Measurements from ENCODE around the gene ZBED1.
"Not testable (repeated sequence)": the region's sequence is repeated elsewhere in the genome, so short reads cannot be mapped to it uniquely, and the experiment has no call there.

The ZBED1 gene

DNA sequence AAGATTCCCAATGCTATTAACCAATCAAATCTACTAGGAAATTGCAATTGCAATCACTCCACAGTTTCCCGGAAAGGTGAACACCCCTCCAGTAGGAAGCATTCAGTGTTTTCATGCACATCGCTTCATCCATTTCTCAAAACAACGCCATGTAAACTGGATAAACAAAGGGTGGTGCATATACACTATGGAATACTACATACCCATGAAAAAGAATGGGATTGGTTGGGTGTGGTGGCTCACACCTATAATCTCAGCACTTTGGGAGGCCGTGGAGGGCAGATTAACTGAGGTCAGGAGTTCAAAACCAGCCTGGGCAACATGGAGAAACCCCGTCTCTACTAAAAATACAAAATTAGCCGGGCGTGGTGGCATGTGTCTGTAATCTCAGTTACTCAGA lies 29.1 kb downstream of the ZBED1 start:
- DNase-seq (ENCODE audit: low spot score): no peak
- ATAC-seq (ENCODE audit: low read depth): no peak
- H3K27me3 ChIP-seq (ENCODE audit: insufficient read depth, poor library complexity, severe bottlenecking): no peaks in the 10 kb centered on the region
- TF ChIP-seq, protein P1, sequence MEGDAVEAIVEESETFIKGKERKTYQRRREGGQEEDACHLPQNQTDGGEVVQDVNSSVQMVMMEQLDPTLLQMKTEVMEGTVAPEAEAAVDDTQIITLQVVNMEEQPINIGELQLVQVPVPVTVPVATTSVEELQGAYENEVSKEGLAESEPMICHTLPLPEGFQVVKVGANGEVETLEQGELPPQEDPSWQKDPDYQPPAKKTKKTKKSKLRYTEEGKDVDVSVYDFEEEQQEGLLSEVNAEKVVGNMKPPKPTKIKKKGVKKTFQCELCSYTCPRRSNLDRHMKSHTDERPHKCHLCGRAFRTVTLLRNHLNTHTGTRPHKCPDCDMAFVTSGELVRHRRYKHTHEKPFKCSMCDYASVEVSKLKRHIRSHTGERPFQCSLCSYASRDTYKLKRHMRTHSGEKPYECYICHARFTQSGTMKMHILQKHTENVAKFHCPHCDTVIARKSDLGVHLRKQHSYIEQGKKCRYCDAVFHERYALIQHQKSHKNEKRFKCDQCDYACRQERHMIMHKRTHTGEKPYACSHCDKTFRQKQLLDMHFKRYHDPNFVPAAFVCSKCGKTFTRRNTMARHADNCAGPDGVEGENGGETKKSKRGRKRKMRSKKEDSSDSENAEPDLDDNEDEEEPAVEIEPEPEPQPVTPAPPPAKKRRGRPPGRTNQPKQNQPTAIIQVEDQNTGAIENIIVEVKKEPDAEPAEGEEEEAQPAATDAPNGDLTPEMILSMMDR (IDR thresholded peaks at IDR 0.05; ENCODE audit: poor library complexity, severe bottlenecking): no peak
- no peak overlapping the region for H3K4me3 ChIP-seq (ENCODE audit: severe bottlenecking)
- no peaks in the 10 kb centered on the region for H3K36me3 ChIP-seq (ENCODE audit: low read depth)
- H3K9me3 ChIP-seq (ENCODE audit: severe bottlenecking): peaks cover 3% of the 10 kb centered on the region
- H3K27ac ChIP-seq (ENCODE audit: poor library complexity, severe bottlenecking): no peak overlapping the region
- H3K4me1 ChIP-seq (ENCODE audit: insufficient read depth, poor library complexity, severe bottlenecking): no peaks in the 10 kb centered on the region

DNA sequence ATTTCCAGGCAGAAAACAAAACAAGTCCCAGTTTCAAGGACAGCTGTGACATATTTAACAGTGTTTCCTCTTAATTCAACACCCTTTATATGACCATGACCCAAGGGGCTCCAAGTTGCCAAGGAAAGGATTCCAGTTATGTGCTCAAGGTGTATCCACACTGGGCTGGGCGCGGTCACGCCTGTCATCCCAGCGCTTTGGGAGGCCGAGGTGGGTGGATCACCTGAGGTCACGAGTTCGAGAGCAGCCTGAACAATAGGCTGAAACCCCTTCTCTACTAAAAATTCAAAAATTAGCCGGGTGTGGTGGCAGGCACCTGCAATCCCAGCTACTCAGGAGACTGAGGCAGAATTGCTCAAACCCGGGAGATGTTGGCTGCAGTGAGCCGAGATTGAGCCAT lies 29.6 kb downstream of the ZBED1 start:
- H3K9me3 ChIP-seq (ENCODE audit: severe bottlenecking); H3K36me3 ChIP-seq (ENCODE audit: low read depth); H3K27ac ChIP-seq (ENCODE audit: poor library complexity, severe bottlenecking); H3K27me3 ChIP-seq (ENCODE audit: insufficient read depth, poor library complexity, severe bottlenecking); H3K4me3 ChIP-seq (ENCODE audit: severe bottlenecking); H3K4me1 ChIP-seq (ENCODE audit: insufficient read depth, poor library complexity, severe bottlenecking); ATAC-seq (ENCODE audit: low read depth): not testable (repeated sequence)
- DNase-seq (ENCODE audit: low spot score): peak; percentile 22

DNA sequence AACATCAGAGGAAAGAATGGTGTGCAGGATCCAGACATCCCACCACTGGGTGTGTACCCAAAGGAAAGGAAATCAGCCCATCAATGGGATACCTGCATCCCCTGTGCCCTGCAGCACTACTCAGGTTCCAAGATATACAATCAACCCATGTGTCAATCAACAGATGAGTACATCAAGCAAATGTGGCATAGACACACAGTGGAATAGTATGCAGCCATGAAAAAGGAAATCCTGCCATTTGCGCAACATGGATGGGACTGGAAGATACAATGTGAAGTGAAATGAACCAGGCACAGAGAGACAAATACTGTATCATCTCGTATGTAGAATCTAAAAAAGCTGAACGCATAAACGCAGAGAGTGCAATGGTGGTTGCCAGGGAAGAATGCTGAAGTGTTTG lies 30.9 kb downstream of the ZBED1 start:
- not testable (repeated sequence) for H3K27ac ChIP-seq (ENCODE audit: poor library complexity, severe bottlenecking); H3K27me3 ChIP-seq (ENCODE audit: insufficient read depth, poor library complexity, severe bottlenecking); ATAC-seq (ENCODE audit: low read depth); H3K36me3 ChIP-seq (ENCODE audit: low read depth); H3K9me3 ChIP-seq (ENCODE audit: severe bottlenecking); H3K4me3 ChIP-seq (ENCODE audit: severe bottlenecking); H3K4me1 ChIP-seq (ENCODE audit: insufficient read depth, poor library complexity, severe bottlenecking)
- DNase-seq (ENCODE audit: low spot score): peak; percentile 9

DNA sequence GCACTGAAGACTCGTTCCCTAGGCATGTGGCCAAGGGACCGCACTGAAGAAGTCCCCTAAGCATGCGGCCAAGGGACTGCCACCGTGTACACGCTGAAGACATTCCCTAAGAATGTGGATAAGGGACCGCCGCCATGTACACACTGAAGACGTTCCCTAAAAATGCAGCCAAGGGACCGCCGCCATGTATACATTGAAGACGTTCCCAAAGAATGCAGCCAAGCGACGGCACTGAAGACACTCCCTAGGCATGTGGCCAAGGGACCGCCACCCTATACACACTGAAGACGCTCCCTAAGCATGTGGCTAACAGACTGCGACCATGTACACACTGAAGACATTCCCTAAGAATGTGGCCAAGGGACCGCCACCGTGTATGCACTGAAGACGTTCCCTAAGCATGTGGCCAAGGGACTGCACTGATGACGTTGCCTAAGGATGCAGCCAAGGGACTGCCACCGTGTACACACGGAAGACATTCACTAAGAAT lies 31.5 kb downstream of the ZBED1 start:
- DNase-seq (ENCODE audit: low spot score) (no peak), ATAC-seq (ENCODE audit: low read depth) (no peak)
- H3K27me3 ChIP-seq (ENCODE audit: insufficient read depth, poor library complexity, severe bottlenecking): no peaks in the 10 kb centered on the region
- no peak overlapping the region for H3K4me3 ChIP-seq (ENCODE audit: severe bottlenecking)
- no peaks in the 10 kb centered on the region for H3K36me3 ChIP-seq (ENCODE audit: low read depth)
- no peaks in the 10 kb centered on the region for H3K4me1 ChIP-seq (ENCODE audit: insufficient read depth, poor library complexity, severe bottlenecking)
- H3K9me3 ChIP-seq (ENCODE audit: severe bottlenecking): peaks cover 3% of the 10 kb centered on the region
- TF ChIP-seq, protein P1 (IDR thresholded peaks at IDR 0.05; ENCODE audit: poor library complexity, severe bottlenecking): no peak
- H3K27ac ChIP-seq (ENCODE audit: poor library complexity, severe bottlenecking): no peak overlapping the region

DNA sequence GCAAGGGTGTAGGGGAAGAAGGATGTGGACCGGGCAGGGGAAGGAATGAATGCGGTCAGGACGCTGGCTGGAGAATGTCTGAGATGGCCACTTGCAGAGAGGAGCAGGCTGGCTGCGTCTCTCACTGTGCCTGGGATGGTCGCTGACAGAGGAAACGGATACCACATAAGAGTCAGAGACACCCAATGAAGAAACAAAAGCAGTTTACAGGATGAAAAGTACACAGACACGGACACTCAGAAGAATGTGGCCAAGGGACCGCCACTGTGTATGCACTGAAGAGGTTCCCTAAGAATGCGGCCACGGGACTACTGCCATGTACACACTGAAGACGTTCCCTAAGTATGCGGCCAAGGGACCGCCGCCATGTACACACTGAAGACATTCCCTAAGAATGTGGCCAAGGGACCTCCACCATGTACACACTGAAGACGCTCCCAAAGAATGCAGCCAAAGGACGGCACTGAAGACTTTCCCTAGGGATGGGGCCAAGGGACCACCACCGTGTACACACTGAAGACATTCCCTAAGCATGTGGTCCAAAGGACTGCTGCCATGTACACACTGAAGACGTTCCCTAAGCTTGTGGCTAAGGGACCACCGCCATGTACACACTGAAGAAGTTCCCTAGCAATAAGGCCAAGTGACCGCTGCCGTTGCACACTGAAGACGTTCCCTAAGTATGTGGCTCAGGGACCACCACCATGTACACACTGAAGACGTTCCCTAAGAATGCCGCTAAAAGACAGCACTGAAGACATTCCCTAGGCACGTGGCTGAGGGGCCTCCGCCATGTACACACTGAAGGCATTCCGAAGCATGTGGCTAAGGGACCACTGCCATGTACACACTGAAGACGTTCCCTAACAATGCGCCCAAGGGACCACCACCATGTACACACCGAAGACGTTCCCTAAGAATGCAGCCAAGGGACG lies 32.2 kb downstream of the ZBED1 start:
- Histone ChIP-seq H3K36me3 (ENCODE audit: low read depth) (no peaks in the 10 kb centered on the region), H3K9me3 (ENCODE audit: severe bottlenecking) (peaks cover 3% of the 10 kb centered on the region), H3K27ac (ENCODE audit: poor library complexity, severe bottlenecking) (no peak overlapping the region), H3K27me3 (ENCODE audit: insufficient read depth, poor library complexity, severe bottlenecking) (no peaks in the 10 kb centered on the region), H3K4me1 (ENCODE audit: insufficient read depth, poor library complexity, severe bottlenecking) (no peaks in the 10 kb centered on the region), H3K4me3 (ENCODE audit: severe bottlenecking) (no peak overlapping the region)
- no peak for DNase-seq (ENCODE audit: low spot score)
- TF ChIP-seq, protein P1 (IDR thresholded peaks at IDR 0.05; ENCODE audit: poor library complexity, severe bottlenecking): no peak
- no peak for ATAC-seq (ENCODE audit: low read depth)
